ENCODE measurements around the gene OR52R1.

The OR52R1 gene

GRCh38 chr11:4804280-4804679 lies at the start of gene OR52R1:
TSS of gene OR52R1 (minus strand) at chr11:4804380. CDS start at chr11:4804380, 0 bp downstream.
- no peak within 1 kb of the TSS for H3K9ac ChIP-seq (ENCODE audit: low read length)
- no peaks in the 10 kb centered on the region for H3K9me3 ChIP-seq (ENCODE audit: control insufficient read depth, insufficient read depth, low read depth, low read length)
- no peaks in the 10 kb centered on the region for H3K27me3 ChIP-seq (ENCODE audit: control insufficient read depth, insufficient read depth, low read length)
- no peaks in the 10 kb centered on the region for H3K36me3 ChIP-seq (ENCODE audit: control insufficient read depth, insufficient read depth, low read length)
- H3K4me1 ChIP-seq (ENCODE audit: control insufficient read depth, insufficient read depth, low read length): no peaks in the 10 kb centered on the region
- no peak within 1 kb of the TSS for H3K4me3 ChIP-seq (ENCODE audit: low read depth, low read length)
- H3K27ac ChIP-seq (ENCODE audit: low read depth, low read length): no peak within 1 kb of the TSS

DNA sequence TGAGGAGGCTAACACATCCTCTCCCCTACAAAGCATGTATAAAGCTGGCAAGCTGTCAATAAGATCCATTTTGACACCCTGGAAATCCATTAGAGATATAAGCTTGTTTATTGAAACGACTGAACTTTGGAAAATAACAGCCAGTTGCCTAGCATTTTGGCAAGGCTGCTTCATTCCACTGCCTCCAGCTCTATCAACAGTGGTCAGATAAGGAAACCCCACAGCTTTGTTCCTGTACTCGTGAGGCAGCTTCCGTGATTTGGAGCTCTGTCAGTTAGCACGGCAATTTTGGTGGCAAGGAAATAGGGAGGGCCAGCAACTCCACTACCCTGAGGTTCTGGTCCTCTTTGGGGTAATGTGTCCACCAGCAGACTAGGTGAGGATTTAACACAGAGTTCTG lies 46.9 kb upstream of the OR52R1 start:
- Histone ChIP-seq H3K27me3 (ENCODE audit: control insufficient read depth, insufficient read depth, low read length) (no peaks in the 10 kb centered on the region), H3K4me1 (ENCODE audit: control insufficient read depth, insufficient read depth, low read length) (no peaks in the 10 kb centered on the region), H3K9ac (ENCODE audit: low read length) (no peak overlapping the region), H3K27ac (ENCODE audit: low read depth, low read length) (no peak overlapping the region), H3K4me3 (ENCODE audit: low read depth, low read length) (no peak overlapping the region), H3K36me3 (ENCODE audit: control insufficient read depth, insufficient read depth, low read length) (no peaks in the 10 kb centered on the region), H3K9me3 (ENCODE audit: control insufficient read depth, insufficient read depth, low read depth, low read length) (peaks cover 4% of the 10 kb centered on the region; the same call in 1 of the 2 replicates)

DNA sequence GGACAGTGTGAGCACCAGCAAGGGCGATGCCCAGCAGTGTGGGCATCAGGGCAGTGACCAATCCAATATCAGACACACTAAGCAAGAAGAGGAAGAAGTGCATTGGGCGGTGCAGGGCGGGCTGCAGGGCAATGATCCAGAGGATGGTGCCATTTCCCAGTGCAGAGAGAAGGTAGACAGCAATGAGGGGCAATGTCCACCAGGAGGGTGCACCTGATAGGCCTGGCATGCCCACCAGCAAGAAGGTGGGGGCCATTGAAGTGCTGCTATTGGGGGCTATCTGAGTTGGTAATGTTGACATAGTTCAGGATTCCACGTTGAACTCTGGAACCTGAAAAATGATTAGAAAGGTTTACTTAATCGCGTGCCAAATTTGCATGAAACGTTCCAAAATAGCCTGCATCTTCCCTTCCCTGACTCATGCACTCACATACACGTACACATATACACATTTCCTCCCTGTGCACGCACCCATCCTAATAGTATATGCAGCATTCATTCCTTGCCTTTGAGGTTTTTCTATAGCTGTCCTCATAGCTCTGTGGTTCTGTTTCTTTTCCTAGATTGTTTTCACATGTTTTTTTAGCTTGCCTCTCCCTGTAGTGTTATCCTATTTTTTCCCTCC lies 44.8 kb upstream of the OR52R1 start, which contains the start of gene OR51S1:
TSS of gene OR51S1 (minus strand) at position 301 of the 625 bp plus-strand sequence. CDS start at position 301, 0 bp downstream.
- H3K4me3 ChIP-seq (ENCODE audit: low read depth, low read length): no peak within 1 kb of the TSS
- no peak within 1 kb of the TSS for H3K27ac ChIP-seq (ENCODE audit: low read depth, low read length)
- H3K9ac ChIP-seq (ENCODE audit: low read length): no peak within 1 kb of the TSS
- no peaks in the 10 kb centered on the region for H3K36me3 ChIP-seq (ENCODE audit: control insufficient read depth, insufficient read depth, low read length)
- no peaks in the 10 kb centered on the region for H3K4me1 ChIP-seq (ENCODE audit: control insufficient read depth, insufficient read depth, low read length)
- no peaks in the 10 kb centered on the region for H3K27me3 ChIP-seq (ENCODE audit: control insufficient read depth, insufficient read depth, low read length)
- H3K9me3 ChIP-seq (ENCODE audit: control insufficient read depth, insufficient read depth, low read depth, low read length): peaks cover under 1% of the 10 kb centered on the region; the same call in 1 of the 2 replicates

DNA sequence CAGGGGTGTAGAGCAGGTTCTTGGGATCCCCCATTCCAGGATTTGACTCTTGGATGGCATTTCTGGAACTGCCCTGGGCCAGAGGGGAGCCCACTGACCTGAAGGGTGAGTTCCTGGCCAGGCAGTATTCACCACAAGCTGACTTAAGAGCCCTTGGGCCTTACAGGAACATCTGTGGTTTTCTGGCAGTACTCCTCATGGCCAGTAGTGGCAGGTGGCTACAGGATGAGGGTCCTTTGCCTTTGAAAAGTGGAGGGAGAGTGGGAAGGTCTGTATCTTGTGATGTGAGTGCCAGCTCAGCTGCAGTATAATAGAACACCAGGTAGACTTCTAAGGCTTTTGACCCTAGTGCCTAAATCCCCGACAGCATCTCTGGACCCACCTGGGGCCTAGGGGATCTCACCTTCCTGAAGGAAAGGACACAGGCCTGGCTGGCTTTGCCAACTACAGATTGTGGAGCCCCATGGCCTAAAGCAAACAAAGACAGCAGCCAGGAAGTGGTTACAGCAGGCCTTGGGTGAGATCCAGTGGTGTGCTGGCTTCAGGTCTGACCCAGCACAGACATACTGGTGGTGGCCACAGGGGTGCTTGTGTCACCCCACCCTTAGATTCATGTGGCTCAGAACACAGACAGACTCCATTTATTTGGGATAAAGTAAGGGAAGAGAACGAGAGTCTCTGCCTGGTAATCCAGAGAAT lies 35.8 kb upstream of the OR52R1 start:
- Histone ChIP-seq H3K36me3 (ENCODE audit: control insufficient read depth, insufficient read depth, low read length) (no peaks in the 10 kb centered on the region), H3K9ac (ENCODE audit: low read length) (no peak overlapping the region), H3K27ac (ENCODE audit: low read depth, low read length) (no peak overlapping the region), H3K4me1 (ENCODE audit: control insufficient read depth, insufficient read depth, low read length) (no peaks in the 10 kb centered on the region), H3K27me3 (ENCODE audit: control insufficient read depth, insufficient read depth, low read length) (no peaks in the 10 kb centered on the region), H3K4me3 (ENCODE audit: low read depth, low read length) (no peak overlapping the region), H3K9me3 (ENCODE audit: control insufficient read depth, insufficient read depth, low read depth, low read length) (0 out of 2 replicates have a peak, but pooled peaks cover 8% of the 10 kb centered on the region)

GRCh38 chr11:4830909-4831308 lies 26.7 kb upstream of the OR52R1 start:
- H3K4me1 ChIP-seq (ENCODE audit: control insufficient read depth, insufficient read depth, low read length): no peaks in the 10 kb centered on the region
- no peak overlapping the region for H3K9ac ChIP-seq (ENCODE audit: low read length)
- H3K27me3 ChIP-seq (ENCODE audit: control insufficient read depth, insufficient read depth, low read length): no peaks in the 10 kb centered on the region
- no peak overlapping the region for H3K4me3 ChIP-seq (ENCODE audit: low read depth, low read length)
- no peaks in the 10 kb centered on the region for H3K36me3 ChIP-seq (ENCODE audit: control insufficient read depth, insufficient read depth, low read length)
- H3K27ac ChIP-seq (ENCODE audit: low read depth, low read length): no peak overlapping the region
- H3K9me3 ChIP-seq (ENCODE audit: control insufficient read depth, insufficient read depth, low read depth, low read length): no peaks in the 10 kb centered on the region

- no peak overlapping the region for H3K27ac ChIP-seq (ENCODE audit: low read depth, low read length)
- no peak overlapping the region for H3K9ac ChIP-seq (ENCODE audit: low read length)
- no peaks in the 10 kb centered on the region for H3K9me3 ChIP-seq (ENCODE audit: control insufficient read depth, insufficient read depth, low read depth, low read length)
- H3K36me3 ChIP-seq (ENCODE audit: control insufficient read depth, insufficient read depth, low read length): no peaks in the 10 kb centered on the region
- no peaks in the 10 kb centered on the region for H3K27me3 ChIP-seq (ENCODE audit: control insufficient read depth, insufficient read depth, low read length)
- no peak overlapping the region for H3K4me3 ChIP-seq (ENCODE audit: low read depth, low read length)
- H3K4me1 ChIP-seq (ENCODE audit: control insufficient read depth, insufficient read depth, low read length): no peaks in the 10 kb centered on the region
These were observed 26.2 kb upstream of the OR52R1 start for GRCh38 chr11:4830346-4830745.

- no peak overlapping the region for H3K4me3 ChIP-seq (ENCODE audit: low read depth, low read length)
- no peak overlapping the region for H3K9ac ChIP-seq (ENCODE audit: low read length)
- H3K4me1 ChIP-seq (ENCODE audit: control insufficient read depth, insufficient read depth, low read length): no peaks in the 10 kb centered on the region
- H3K27me3 ChIP-seq (ENCODE audit: control insufficient read depth, insufficient read depth, low read length): no peaks in the 10 kb centered on the region
- H3K9me3 ChIP-seq (ENCODE audit: control insufficient read depth, insufficient read depth, low read depth, low read length): no peaks in the 10 kb centered on the region
- H3K27ac ChIP-seq (ENCODE audit: low read depth, low read length): no peak overlapping the region
- no peaks in the 10 kb centered on the region for H3K36me3 ChIP-seq (ENCODE audit: control insufficient read depth, insufficient read depth, low read length)
These were observed 22.2 kb upstream of the OR52R1 start for GRCh38 chr11:4826425-4826824.

GRCh38 chr11:4825132-4825531 lies 21.0 kb upstream of the OR52R1 start:
- H3K4me1 ChIP-seq (ENCODE audit: control insufficient read depth, insufficient read depth, low read length): no peaks in the 10 kb centered on the region
- H3K27me3 ChIP-seq (ENCODE audit: control insufficient read depth, insufficient read depth, low read length): no peaks in the 10 kb centered on the region
- H3K9me3 ChIP-seq (ENCODE audit: control insufficient read depth, insufficient read depth, low read depth, low read length): no peaks in the 10 kb centered on the region
- H3K9ac ChIP-seq (ENCODE audit: low read length): no peak overlapping the region
- H3K27ac ChIP-seq (ENCODE audit: low read depth, low read length): no peak overlapping the region
- H3K36me3 ChIP-seq (ENCODE audit: control insufficient read depth, insufficient read depth, low read length): no peaks in the 10 kb centered on the region
- no peak overlapping the region for H3K4me3 ChIP-seq (ENCODE audit: low read depth, low read length)

- Histone ChIP-seq H3K4me3 (ENCODE audit: low read depth, low read length) (no peak within 1 kb of the TSS), H3K4me1 (ENCODE audit: control insufficient read depth, insufficient read depth, low read length) (no peaks in the 10 kb centered on the region), H3K9ac (ENCODE audit: low read length) (no peak within 1 kb of the TSS), H3K36me3 (ENCODE audit: control insufficient read depth, insufficient read depth, low read length) (no peaks in the 10 kb centered on the region), H3K27me3 (ENCODE audit: control insufficient read depth, insufficient read depth, low read length) (no peaks in the 10 kb centered on the region), H3K27ac (ENCODE audit: low read depth, low read length) (no peak within 1 kb of the TSS), H3K9me3 (ENCODE audit: control insufficient read depth, insufficient read depth, low read depth, low read length) (no peaks in the 10 kb centered on the region)
These were observed 16.8 kb upstream of the OR52R1 start, which contains the start of gene OR51F2 for GRCh38 chr11:4821021-4821420. TSS of gene OR51F2 (plus strand) at chr11:4821321. CDS start at chr11:4821422, 101 bp downstream.

DNA sequence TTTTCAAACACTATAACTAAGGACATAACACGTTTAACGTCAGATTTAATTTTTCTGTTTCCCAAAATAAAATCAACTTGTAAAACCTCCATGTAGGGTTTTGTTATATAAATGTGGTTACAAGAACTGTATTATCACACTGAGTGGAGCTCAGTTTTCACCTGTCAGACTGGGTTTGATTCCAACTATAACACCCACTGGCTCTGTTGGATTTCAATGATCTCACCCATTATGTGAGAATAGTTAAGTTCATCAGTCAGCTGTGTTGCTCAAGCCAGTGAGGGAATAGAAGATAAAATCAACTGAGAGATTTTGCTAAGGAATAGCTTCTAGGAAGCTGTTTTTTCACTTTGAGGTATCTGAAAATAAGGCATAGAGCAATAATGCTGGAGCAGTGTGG lies 5.1 kb upstream of the OR52R1 start:
- Histone ChIP-seq H3K4me1 (ENCODE audit: control insufficient read depth, insufficient read depth, low read length) (no peaks in the 10 kb centered on the region), H3K4me3 (ENCODE audit: low read depth, low read length) (no peak overlapping the region), H3K27ac (ENCODE audit: low read depth, low read length) (no peak overlapping the region), H3K27me3 (ENCODE audit: control insufficient read depth, insufficient read depth, low read length) (no peaks in the 10 kb centered on the region), H3K9ac (ENCODE audit: low read length) (no peak overlapping the region), H3K9me3 (ENCODE audit: control insufficient read depth, insufficient read depth, low read depth, low read length) (no peaks in the 10 kb centered on the region), H3K36me3 (ENCODE audit: control insufficient read depth, insufficient read depth, low read length) (no peaks in the 10 kb centered on the region)

DNA sequence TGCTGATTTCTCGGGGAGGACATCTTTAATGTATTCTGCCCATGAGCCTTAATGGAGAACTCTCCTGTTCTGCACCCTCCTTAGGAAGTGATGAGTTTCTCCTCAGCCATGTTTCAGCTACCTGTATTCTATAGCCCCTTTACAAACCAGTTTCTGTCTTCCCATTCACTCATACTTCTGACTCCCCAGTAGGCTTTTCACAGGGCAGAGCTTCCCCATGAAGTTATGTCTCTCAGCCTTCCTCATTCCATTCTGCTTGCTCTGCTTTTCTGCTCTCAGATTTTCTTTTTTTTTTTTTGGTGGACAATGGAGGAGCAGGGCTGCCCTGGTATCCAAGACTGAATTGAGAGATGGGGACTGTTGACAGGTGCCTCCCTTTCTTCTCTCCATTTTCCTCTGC lies 4.3 kb upstream of the OR52R1 start:
- Histone ChIP-seq H3K36me3 (ENCODE audit: control insufficient read depth, insufficient read depth, low read length) (no peaks in the 10 kb centered on the region), H3K4me3 (ENCODE audit: low read depth, low read length) (no peak overlapping the region), H3K4me1 (ENCODE audit: control insufficient read depth, insufficient read depth, low read length) (no peaks in the 10 kb centered on the region), H3K9me3 (ENCODE audit: control insufficient read depth, insufficient read depth, low read depth, low read length) (no peaks in the 10 kb centered on the region), H3K27ac (ENCODE audit: low read depth, low read length) (no peak overlapping the region), H3K9ac (ENCODE audit: low read length) (no peak overlapping the region), H3K27me3 (ENCODE audit: control insufficient read depth, insufficient read depth, low read length) (no peaks in the 10 kb centered on the region)
